K562 (cell line): ENCODE data around the gene BTBD2.

Experiments
- CTCF ChIP-seq, 3 experiments: IDR thresholded peaks in 2 of 3; conservative IDR thresholded peaks in 1 of 3; 2 replicates each; pipeline ENCODE4 v1.5.1; 2011 to 2012; ENCODE audit warnings: low read length in 3 of 3, mild to moderate bottlenecking in 3 of 3, control low read depth in 2 of 3, improper control_type of control experiment in 1 of 3, inconsistent platforms in 1 of 3, low read depth in 1 of 3, mixed read lengths in 1 of 3, moderate library complexity in 1 of 3; ENCODE audit not compliant: insufficient read depth in 2 of 3
- LARP7 ChIP-seq: fragments of 450-650 bp; IDR thresholded peaks from 2 replicates; pipeline ENCODE4 v1.6.1; 2016
- NCOA2 ChIP-seq, 2 experiments: fragments of 450-650 bp; IDR thresholded peaks; 2 replicates each; pipeline ENCODE4 v1.6.1; 2018; ENCODE audit warnings: mild to moderate bottlenecking in 2 of 2, moderate library complexity in 1 of 2; ENCODE audit not compliant: partially characterized antibody in 2 of 2
- NR3C1 ChIP-seq: sonication (generic); formaldehyde crosslinking; IDR thresholded peaks from 2 replicates; pipeline ENCODE4 v1.8.1; 2022; ENCODE audit warnings: missing genetic modification reagents
- PHB ChIP-seq: fragments of 250-450 bp; sonication (Bioruptor Pico); IDR thresholded peaks from 2 replicates; pipeline ENCODE4 v1.5.0; 2021
- POLR2AphosphoS5 ChIP-seq: IDR thresholded peaks from 2 replicates; pipeline ENCODE4 v1.6.1; 2011; ENCODE audit warnings: mild to moderate bottlenecking, low read depth, low read length, moderate library complexity; ENCODE audit not compliant: control insufficient read depth, insufficient read depth
- RBM39 ChIP-seq: fragments of 200-400 bp; formaldehyde crosslinking; optimal IDR thresholded peaks from 2 replicates; pipeline ENCODE3; 2018; ENCODE audit warnings: low read depth, low read length
- SIRT6 ChIP-seq: IDR thresholded peaks from one replicate; pipeline ENCODE4 v1.6.1; 2012; ENCODE audit warnings: low read depth, mild to moderate bottlenecking, control low read depth, inconsistent platforms, low read length, moderate library complexity
- TRIM28 ChIP-seq: fragments of 450-650 bp; IDR thresholded peaks from 2 replicates; pipeline ENCODE4 v1.6.1; 2017
- ZNF324 ChIP-seq: fragments of 250-450 bp; sonication (Bioruptor Pico); IDR thresholded peaks from 2 replicates; pipeline ENCODE4 v1.4.0; 2020; ENCODE audit warnings: mild to moderate bottlenecking
- TF ChIP-seq, protein P1 (sequence below): fragments of 450-650 bp; formaldehyde crosslinking; IDR thresholded peaks from 2 replicates; pipeline ENCODE4 v1.4.0; 2020; ENCODE audit warnings: mild to moderate bottlenecking, mixed read lengths
- TF ChIP-seq, protein P2 (sequence below), 2 experiments: fragments of 250-450 bp in 1 of 2; fragments of 450-650 bp in 1 of 2; sonication (Bioruptor Pico) in 1 of 2; IDR thresholded peaks; 2 replicates each; pipeline versions ENCODE4 v1.6.1 to v1.8.0; 2016 to 2021; ENCODE audit warnings: mild to moderate bottlenecking in 2 of 2, moderate library complexity in 2 of 2, missing compliant biosample characterization in 1 of 2, missing genetic modification characterization in 1 of 2

- TF ChIP-seq NCOA2 (IDR thresholded peaks at IDR 0.05; ENCODE audit: partially characterized antibody in 2 of 2) (no peak), PHB (CRISPR knock-in tag) (no peak), ZNF324 (CRISPR knock-in tag) (no peak), RBM39 (no peak), NR3C1 (no peak), TRIM28 (no peak), LARP7 (no peak), POLR2AphosphoS5 (no peak), SIRT6 (no peak), CTCF (IDR thresholded peaks at IDR 0.05 in 2 of 3, conservative IDR thresholded peaks at IDR 0.05 in 1 of 3; ENCODE audit: insufficient read depth in 2 of 3, low read depth in 1 of 3, low read length in 3 of 3) (peak; percentile 59 to 73 (median 67); a peak in 5 of 6 replicates)
- TF ChIP-seq, protein P1, sequence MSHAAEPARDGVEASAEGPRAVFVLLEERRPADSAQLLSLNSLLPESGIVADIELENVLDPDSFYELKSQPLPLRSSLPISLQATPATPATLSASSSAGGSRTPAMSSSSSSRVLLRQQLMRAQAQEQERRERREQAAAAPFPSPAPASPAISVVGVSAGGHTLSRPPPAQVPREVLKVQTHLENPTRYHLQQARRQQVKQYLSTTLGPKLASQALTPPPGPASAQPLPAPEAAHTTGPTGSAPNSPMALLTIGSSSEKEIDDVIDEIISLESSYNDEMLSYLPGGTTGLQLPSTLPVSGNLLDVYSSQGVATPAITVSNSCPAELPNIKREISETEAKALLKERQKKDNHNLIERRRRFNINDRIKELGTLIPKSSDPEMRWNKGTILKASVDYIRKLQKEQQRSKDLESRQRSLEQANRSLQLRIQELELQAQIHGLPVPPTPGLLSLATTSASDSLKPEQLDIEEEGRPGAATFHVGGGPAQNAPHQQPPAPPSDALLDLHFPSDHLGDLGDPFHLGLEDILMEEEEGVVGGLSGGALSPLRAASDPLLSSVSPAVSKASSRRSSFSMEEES (CRISPR knock-in tag): no peak
- TF ChIP-seq, protein P2, sequence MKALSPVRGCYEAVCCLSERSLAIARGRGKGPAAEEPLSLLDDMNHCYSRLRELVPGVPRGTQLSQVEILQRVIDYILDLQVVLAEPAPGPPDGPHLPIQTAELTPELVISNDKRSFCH (CRISPR knock-in tag; IDR thresholded peaks at IDR 0.05): no peak
- TF ChIP-seq, protein P2 (tag; IDR thresholded peaks at IDR 0.05): no peak
These were observed 69.6 kb downstream of the BTBD2 start for GRCh38 chr19:1945899-1946298.
